HG03457 (cell line): ENCODE results near the gene CSH1.
"Not testable (repeated sequence)": the region's sequence is repeated elsewhere in the genome, so short reads cannot be mapped to it uniquely, and the experiment has no call there.

ENCODE experiments used
- ATAC-seq: cut with Tn5 transposase; IDR thresholded peaks from one replicate; pipeline ENCODE4 v1.9.1; 2021; ENCODE audit warnings: moderate number of reproducible peaks; ENCODE audit not compliant: unreplicated experiment

CSH1 gene

DNA sequence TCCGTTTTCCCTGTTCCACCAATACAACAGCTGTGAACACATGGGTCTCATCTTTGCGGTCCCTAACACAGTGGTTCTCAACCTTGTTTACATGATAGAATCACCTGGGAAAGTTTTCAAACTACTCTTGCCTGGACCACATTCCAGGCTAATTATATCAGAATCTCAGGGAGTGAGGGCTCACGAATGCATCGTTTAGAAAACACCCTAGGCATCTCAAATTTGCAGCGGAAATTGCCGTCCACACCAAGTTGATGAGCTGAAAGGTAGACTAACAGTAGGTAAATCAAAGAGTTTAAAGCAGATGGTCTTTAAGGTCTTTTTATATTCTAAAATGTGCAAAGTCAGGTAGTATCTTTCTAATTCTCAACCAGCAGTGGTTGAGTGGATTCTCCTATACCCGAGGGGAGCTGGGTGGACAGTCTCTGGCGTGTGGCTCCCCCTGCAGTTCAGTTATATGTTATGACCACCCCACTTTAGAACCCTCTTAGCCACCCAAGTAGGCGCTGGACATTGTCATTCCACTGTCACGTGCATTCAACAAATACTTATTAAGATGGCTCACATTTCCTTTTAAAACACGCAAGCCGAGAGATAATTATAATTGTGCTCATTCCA lies 10.9 kb upstream of the CSH1 start:
- not testable (repeated sequence) for ATAC-seq

DNA sequence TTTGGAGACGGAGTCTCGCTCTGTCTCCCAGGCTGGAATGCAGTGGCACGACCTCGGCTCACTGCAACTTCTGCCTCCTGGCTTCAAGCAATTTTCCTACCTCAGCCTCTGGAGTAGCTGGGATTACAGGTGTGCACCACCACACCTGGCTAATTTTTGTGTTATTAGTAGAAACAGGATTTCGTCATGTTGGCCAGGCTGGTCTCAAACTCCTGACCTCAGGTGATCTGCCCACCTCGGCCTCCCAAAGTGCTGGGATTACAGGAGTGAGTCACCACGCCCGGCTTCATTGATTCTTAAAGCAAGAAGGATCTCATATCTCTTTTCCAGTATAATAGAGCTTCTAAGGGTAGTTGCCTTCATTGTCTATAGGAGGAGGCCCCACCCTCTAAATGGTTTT lies 8.4 kb upstream of the CSH1 start:
- not testable (repeated sequence) for ATAC-seq

DNA sequence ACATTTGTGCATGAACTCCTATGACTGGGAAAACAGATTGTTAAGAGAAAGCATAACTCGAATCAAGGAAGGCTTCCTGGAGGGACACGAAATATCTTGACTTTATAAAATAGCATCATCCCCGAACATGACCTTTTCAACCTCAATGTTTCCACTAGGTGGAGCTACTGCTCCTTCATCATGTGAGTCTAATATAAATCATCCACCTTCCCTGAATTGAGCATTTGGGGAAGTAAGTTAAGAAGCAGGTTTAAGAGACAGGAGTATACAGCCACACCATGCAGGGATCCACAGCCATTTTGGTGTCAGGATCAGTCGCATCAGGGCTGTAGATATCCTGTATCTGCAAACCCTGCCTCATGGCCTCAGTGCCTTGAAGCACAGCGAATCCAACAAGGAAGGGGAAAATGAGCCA lies 7.4 kb upstream of the CSH1 start:
- not testable (repeated sequence) for ATAC-seq

DNA sequence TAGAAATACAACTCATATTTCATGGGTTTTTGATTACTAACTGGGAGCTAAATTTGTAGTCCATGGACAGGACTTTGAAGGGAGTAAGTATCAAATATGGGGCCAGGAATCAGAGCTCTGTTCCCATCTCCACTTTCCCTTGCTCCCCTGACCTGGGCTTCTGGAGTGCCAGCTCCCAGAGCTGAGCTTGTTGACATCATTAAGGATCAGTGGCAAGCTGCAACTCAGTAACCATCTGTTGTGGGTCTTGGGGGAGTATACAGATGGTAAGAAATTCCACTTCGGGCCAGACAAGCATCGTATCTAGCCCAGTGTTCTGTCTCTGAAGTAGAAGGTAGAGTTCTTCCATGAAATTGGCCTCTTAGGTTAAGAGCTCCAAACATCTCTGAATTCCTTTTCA lies 5.6 kb upstream of the CSH1 start:
- ATAC-seq, result not testable (repeated sequence)

DNA sequence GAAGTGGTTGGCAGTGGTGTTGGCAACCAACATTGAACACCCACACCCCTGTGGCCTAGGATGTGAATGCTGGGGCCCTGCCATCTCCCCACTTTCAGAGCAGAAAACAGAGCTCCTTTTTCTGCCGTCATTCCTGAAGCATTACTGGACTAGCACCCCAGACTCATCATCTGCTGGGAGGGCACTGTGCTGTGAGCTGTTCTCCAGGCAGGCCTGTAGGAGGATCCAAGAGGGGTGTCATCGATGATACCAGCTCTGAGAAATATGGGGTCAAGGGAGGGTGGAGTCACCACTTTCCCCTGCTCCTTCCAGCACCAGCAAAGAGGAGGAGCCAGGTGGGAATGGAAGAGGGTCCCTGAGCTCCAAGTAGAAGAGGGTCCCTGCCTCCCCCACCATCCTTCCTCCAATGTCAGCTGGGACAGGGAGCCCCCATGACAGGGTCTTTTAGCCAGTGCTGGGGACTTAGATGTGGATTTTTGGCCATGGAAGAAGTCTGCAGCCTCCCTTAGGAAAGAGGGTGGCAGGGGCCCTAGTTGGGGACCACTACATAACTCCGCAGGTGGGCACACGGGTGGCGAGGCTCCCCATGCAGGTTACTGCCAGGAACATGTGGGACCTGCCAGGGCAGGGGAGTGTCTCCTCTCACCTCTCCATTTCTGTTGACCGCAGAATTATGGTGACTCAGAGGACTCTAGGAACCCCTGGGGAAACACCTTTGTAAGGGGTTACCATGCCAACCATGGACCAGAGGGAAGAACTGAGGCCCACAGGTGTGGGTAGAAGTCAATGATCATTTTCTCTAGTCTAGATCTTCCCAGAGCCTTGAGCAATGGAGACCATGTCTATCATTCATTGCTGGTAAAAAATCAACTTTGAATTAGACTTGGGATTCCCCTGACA lies 2.8 kb upstream of the CSH1 start:
- not testable (repeated sequence) for ATAC-seq

DNA sequence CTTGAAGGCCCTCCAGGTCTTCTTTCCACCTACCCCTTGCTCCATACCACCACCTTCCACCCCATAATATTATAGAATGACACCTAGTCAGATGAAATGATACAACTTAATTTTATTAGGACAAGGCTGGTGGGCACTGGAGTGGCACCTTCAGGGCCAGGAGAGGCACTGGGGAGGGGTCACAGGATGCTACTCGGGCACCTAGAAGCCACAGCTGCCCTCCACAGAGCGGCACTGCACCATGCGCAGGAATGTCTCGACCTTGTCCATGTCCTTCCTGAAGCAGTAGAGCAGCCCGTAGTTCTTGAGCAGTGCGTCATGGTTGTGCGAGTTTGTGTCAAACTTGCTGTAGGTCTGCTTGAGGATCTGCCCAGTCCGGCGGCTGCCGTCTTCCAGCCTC lies 1.6 kb downstream of the CSH1 start:
- not testable (repeated sequence) for ATAC-seq

DNA sequence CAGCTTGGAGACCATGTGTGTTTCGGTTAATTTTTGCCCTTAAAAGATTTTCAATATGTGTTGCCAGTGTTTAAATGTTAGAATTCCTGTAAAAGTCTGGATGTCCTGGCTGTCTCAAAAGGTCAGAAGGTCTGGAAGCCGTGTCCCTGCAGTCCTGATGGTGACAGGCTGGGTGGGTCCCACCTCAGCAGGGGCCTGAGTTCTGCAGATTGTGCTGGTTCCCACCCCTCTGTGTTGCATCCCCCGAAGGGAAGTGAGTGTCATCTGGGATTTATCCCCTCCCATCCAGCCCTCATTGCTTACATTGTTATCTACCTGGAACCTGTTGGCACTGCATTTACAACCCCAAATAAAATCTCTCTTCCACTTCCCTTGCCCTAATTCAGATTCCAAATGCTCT lies 2.4 kb downstream of the CSH1 start:
- not testable (repeated sequence) for ATAC-seq

DNA sequence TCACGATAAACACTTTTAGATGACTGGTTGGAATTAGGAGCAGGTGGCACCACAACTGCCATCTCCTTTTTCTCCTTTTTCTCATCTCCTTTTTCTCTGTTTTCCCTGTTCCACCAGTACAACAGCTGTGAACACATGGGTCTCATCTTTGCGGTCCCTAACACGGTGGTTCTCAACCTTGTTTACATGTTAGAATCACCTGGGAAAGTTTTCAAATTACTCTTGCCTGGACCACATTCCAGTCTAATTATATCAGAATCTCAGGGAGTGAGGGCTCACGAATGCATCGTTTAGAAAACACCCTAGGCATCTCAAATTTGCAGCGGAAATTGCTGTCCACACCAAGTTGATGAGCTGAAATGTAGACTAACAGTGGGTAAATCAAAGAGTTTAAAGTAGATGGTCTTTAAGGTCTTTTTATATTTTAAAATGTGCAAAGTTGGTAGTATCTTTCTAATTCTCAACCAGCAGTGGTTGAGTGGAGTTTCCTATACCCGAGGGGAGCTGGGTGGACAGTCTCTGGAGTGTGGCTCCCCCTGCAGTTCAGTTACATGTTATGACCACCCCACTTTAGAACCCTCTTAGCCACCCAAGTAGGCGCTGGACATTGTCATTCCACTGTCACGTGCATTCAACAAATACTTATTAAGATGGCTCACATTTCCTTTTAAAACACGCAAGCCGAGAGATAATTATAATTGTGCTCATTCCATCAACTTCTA lies 3.9 kb downstream of the CSH1 start:
- not testable (repeated sequence) for ATAC-seq

DNA sequence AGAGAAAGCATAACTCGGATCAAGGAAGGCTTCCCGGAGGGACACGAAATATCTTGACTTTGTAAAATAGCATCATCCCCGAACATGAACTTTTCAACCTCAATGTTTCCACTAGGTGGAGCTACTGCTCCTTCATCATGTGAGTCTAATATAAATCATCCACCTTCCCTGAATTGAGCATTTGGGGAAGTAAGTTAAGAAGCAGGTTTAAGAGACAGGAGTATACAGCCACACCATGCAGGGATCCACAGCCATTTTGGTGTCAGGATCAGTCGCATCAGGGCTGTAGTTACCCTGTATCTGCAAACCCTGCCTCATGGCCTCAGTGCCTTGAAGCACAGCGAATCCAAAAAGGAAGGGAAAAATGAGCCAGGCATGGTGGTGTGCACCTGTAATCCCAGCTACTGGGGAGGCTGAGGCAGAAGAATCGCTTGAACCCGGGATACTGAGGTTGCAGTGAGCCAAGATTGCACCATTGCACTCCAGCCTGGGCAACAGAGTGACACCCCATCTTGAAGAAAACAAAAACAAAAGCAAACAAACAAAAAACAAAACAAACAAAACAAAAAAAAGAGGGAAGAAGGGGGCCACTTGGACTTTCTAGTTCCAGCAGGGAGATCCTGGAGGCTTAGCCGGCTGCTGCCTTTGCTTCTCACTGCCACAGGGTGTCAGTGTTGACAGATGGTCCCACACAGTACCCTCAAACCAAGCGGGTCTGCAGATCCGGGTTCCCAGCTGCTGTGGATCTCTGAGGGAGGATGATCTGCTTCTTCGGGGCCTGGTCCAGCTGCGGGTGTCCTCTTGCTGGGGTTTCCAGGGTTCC lies 7.1 kb downstream of the CSH1 start:
- ATAC-seq, result not testable (repeated sequence)

DNA sequence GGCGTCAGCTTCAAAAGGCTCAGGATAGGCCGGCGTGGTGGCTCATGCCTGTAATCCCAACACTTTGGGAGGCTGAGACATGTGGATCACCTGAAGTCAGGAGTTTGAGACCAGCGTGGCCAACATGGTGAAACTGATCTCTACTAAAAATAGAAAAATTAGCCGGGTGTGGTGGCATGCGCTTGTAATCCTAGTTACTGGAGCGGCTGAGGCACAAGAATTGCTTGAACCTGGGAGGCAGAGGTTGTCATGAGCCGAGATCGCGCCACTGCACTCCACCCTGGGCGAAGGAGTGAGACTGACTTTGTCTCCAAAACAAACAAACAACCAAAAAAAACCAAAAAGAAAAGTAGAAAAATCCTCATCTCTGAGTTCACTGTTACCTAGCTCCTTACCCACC lies 11.3 kb downstream of the CSH1 start:
- ATAC-seq, result not testable (repeated sequence)

DNA sequence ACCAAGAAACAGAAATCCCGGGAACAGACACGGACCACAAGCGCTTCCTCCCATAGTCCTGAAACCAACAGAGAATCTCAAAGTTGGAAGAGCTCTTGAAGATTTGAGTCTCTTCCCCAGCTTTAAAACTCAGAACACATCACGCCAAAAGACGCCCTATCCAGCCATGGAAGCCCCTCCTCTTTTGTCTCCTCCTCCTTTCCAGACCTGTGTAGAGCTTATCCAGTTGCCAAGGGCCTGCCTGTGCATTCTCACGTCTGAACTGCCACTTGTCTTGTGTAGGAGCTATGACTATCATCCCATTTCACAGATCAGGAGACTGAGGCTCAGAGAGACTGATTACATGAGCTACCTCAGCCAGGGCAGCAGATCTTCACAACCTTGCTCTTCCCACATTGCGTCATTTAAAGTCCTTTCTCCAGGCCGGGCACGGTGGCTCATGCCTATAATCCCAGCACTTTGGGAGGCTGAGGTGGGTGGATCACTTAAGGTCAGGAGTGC lies 13.7 kb downstream of the CSH1 start:
- ATAC-seq, result not testable (repeated sequence)

DNA sequence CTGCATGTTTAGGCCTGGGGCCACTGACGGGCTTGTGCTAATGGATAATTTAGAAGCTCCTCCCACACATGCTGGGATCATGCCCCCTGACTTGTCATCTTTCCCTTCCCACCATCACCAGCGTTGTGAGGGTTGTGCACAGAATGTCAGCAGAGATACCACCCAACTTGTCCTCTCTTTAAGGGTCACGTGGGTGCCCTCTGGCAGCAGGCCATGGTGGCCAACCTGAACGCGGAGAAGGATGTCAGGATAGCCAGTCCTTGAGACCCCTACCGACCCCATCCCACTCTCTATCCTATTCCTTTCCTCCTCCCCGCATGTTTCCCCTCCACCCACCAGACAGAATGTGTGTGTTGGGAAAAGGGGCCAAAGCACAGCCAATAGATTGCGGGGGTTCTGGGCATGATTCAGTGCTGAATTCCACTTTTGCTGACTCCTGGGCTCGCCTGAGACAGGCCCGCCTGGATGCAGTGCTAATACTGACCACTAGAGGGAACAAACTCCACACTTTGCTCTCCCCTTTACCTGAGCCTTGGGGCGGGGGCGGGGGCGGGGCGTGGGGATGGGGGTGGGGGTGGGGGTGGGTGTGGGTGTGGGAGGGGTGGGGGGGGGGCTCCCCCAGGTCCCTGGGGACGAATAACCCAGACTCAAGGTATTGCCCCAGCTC lies 14.3 kb downstream of the CSH1 start, which contains the start of gene GH2:
Gene GH2 (minus strand): TSS at position 10 of the 667 bp plus-strand sequence. CDS start 143 bp downstream, outside the sequence.
- ATAC-seq, result no peak

DNA sequence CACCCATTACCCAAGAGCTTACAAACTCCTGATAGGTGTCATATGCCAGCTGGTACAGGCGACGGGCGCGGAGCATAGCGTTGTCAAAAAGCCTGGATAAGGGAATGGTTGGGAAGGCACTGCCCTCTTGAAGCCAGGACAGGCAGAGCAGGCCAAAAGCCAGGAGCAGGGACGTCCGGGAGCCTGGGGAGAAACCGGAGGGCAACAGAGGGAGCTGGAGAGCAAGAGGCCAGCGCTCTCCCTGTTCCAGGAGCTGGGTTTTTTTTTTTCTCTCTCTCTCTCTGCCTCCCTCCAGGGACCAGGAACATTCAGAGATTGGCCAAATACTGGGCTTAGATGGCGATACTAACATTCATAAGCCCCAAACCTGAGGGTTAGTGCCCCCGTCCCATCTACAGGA lies 15.0 kb downstream of the CSH1 start:
- ATAC-seq, result not testable (repeated sequence)

DNA sequence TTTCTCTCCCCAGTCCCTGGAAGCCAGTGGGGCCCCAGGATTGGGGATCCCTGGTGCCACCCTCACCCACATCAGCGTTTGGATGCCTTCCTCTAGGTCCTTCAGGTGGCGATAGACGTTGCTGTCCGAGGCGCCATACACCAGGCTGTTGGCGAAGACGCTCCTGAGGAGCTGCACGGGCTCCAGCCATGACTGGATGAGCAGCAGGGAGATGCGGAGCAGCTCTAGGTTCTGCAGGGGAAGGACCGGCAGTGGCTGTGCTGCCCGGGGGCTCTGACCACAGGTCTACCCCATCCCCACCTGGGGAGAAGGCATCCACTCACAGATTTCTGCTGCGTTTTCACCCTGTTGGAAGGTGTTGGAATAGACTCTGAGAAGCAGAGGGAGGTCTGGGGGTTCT lies 15.7 kb downstream of the CSH1 start:
- no peak for ATAC-seq

DNA sequence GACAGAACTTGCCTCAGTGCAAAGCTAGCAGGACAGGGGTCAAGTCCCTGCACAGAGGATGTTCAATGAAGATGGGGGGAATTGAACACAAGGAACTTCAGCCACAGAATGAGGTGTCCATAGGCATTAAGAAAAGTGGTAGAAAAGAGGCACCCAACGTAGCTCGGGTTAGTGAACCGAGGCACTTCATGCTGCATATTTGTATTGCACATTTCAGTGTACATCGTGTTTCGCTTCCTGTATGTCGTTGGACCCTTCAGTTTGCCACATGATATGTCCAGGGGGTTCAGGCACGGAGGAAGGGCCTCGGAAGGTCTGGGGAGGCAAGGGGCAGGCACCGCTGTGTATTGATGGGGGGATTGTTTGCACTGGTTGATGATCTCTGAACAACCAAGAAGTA lies 18.0 kb downstream of the CSH1 start:
- ATAC-seq, result not testable (repeated sequence)

DNA sequence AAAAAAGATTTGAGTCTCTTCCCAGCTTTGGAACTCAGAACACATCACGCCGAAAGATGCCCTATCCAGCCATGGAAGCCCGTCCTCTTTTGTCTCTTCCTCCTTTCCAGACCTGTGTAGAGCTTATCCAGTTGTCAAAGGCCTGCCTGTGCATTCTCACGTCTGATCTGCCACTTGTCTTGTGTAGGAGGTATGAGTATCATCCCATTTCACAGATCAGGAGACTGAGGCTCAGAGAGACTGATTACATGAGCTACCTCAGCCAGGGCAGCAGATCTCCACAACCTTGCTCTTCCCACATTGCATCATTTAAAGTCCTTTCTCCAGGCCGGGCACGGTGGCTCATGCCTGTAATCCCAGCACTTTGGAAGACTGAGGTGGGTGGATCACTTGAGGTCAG lies 21.7 kb downstream of the CSH1 start:
- ATAC-seq, result not testable (repeated sequence)

DNA sequence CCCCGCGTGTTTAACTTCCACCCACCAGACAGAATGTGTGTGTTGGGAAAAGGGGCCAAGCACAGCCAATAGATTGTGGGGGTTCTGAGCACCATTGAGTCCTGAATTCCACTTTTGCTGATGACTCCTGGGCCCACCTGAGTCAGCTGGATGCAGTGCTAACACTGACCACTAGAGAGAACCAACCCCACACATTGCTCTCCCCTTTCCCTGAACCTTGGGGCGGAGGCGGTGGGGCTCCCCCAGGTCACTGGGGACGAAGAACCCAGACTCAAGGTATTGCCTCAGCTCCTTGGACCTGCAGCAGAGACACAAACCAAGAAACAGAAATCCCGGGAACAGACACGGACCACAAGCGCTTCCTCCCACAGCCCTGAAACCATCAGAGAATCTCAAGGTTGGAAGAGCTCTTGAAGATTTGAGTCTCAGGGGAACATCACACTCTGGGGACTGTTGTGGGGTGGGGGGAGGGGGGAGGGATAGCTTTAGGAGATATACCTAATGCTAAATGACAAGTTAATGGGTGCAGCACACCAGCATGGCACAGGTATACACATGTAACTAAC lies 22.2 kb downstream of the CSH1 start:
- not testable (repeated sequence) for ATAC-seq

DNA sequence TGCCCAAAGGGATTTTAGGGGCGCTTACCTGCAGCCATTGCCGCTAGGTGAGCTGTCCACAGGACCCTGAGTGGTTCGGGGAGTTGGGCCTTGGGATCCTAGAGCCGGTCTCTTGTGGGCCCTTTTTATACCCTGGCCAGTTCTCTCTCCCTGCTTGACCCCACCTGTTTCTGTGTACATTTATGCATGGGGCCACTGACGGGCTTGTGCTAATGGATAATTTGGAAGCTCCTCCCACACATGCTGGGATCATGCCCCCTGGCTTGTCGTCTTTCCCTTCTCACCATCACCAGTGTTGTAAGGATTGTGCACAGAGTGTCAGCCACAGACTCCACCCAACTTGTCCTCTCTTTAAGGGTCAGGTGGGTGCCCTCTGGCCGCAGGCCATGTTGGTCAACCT lies 22.8 kb downstream of the CSH1 start, which contains the start of gene CSH2:
Gene CSH2 (minus strand): TSS at position 101 of the 400 bp plus-strand sequence. CDS start 63 bp downstream, at position 38.
- not testable (repeated sequence) for ATAC-seq

DNA sequence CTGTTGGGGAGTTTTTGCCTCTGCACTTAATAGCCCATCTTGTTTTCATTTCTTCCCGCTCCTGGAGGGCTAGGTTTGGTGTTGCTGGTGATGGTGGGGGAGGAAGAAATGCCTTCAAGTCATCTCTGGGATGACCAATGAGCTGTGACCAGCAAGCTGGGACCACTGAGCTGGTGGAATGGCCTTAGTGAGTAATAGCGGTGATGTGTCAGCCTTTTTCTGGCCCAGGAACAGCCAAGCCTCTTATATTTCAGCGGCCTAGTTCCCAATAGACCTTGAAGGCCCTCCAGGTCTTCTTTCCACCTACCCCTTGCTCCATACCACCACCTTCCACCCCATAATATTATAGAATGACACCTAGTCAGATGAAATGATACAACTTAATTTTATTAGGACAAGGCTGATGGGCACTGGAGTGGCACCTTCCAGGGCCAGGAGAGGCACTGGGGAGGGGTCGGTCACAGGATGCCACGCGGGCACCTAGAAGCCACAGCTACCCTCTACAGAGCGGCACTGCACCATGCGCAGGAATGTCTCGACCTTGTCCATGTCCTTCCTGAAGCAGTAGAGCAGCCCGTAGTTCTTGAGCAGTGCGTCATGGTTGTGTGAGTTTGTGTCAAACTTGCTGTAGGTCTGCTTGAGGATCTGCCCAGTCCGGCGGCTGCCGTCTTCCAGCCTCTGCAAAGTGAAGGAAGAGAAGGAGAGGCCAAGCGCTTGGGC lies 24.6 kb downstream of the CSH1 start:
- not testable (repeated sequence) for ATAC-seq
